Activated T-helper 17 cell treated with anti-CD3 and anti-CD28 coated beads, Interleukin-2, amount 50 U/mL, for 72 hours (primary cell): ENCODE measurements around the gene SLC4A8. TPM values are rescaled to one million over a fixed set of nuclear protein-coding genes. Genes with fewer than 3 reads are reported as not detected.
"Not testable (repeated sequence)": the region's sequence is repeated elsewhere in the genome, so short reads cannot be mapped to it uniquely, and the experiment has no call there.

Source experiments
- ATAC-seq: fragments of 150-1000 bp; cut with Tn5 transposase; replicated peaks from 2 replicates; pipeline ENCODE4 v1.10.0; 2021; ENCODE audit warnings: mild to moderate bottlenecking, moderate library complexity
- H3K27ac Mint-ChIP-seq: one replicate; pipeline ENCODE4 v1.8.0; 2022; ENCODE audit warnings: mixed read lengths
- H3K27me3 Mint-ChIP-seq: one replicate; pipeline ENCODE4 v1.8.0; 2022; ENCODE audit warnings: mixed read lengths
- H3K36me3 Mint-ChIP-seq: one replicate; pipeline ENCODE4 v1.8.0; 2022; ENCODE audit warnings: low read depth, mild to moderate bottlenecking, mixed read lengths
- H3K4me1 Mint-ChIP-seq: one replicate; pipeline ENCODE4 v1.8.0; 2022; ENCODE audit warnings: mixed read lengths
- H3K4me3 Mint-ChIP-seq: one replicate; pipeline ENCODE4 v1.8.0; 2022; ENCODE audit warnings: mild to moderate bottlenecking, mixed read lengths
- H3K9me3 Mint-ChIP-seq: one replicate; pipeline ENCODE4 v1.8.0; 2022; ENCODE audit warnings: mixed read lengths
- total RNA-seq, 2 donors: library from RNA; stranded (reverse); gene quantifications; one replicate each; pipeline ENCODE4 v1.2.3, GENCODE V29; 2022

SLC4A8 gene
- total RNA-seq, 2 donors from 2014 or later = 2.2 to 8.0 TPM

DNA sequence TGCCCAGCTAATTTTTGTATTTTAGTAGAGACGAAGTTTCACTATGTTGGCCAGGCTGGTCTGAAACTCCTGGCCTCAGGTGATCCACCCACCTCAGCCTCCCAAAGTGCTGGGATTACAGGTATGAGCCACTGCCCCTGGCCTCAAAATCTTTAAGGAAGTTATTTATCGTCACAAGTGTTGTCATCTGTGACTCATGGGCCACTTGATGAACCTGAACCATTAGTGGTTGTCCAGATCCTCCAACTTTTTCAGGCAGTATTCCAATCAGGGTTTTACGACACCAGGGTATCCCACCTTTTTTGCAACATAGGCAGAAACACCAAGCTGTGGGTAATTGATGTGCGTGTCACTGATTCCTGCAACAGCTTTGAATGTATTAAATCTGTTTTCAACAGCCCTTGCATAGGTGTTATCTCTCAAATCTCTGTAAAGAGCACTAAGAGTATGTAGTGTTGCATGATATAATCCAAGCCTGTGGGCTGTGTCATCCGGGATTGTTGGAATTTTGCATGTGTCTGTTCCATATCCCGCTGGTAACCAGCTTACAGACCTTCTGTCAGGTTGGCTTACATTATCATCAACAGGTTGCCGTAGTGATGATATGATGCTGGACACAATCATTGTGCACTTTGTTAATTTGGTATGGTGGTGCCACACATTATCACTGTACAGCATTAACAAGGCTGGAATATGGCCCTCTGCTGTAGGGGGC, 87.1 kb downstream of the SLC4A8 start:
- Mint-ChIP-seq H3K27ac (no peak overlapping the region), H3K27me3 (no peaks in the 10 kb centered on the region), H3K9me3 (no peaks in the 10 kb centered on the region), H3K36me3 (no peaks in the 10 kb centered on the region), H3K4me1 (no peaks in the 10 kb centered on the region), H3K4me3 (no peak overlapping the region)
- ATAC-seq = no peak

- no peaks in the 10 kb centered on the region for H3K36me3 Mint-ChIP-seq
- no peaks in the 10 kb centered on the region for H3K4me1 Mint-ChIP-seq
- no peaks in the 10 kb centered on the region for H3K9me3 Mint-ChIP-seq
- no peak for ATAC-seq
- no peak overlapping the region for H3K27ac Mint-ChIP-seq
- no peaks in the 10 kb centered on the region for H3K27me3 Mint-ChIP-seq
- no peak overlapping the region for H3K4me3 Mint-ChIP-seq
Measured at GRCh38 chr12:51512438-51512837, 87.8 kb downstream of the SLC4A8 start.

- not testable (repeated sequence) for H3K27me3 Mint-ChIP-seq, H3K36me3 Mint-ChIP-seq, H3K4me3 Mint-ChIP-seq, H3K9me3 Mint-ChIP-seq, H3K4me1 Mint-ChIP-seq, H3K27ac Mint-ChIP-seq, ATAC-seq
Measured at GRCh38 chr12:51515037-51515436, 90.4 kb downstream of the SLC4A8 start.

DNA sequence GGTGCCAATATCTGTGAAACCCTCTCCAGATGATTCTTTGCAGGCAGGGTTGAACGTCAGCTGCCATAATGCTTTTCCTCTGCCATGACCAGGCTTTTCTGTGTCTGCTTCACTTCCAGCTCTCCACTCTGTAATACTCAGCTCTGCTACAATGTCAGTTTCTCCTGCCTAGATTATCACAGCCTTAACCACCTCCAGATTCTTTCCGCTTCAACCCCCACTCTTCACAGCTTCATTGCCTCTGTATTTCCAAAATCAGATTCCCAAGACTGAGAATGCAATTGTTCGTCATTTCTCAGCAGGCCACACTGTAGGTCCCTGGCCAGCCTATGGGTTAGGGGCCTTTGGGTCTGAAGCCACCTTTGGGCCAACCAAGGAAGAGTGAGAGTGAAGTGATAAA, 92.7 kb downstream of the SLC4A8 start:
- no peaks in the 10 kb centered on the region for H3K4me1 Mint-ChIP-seq
- no peaks in the 10 kb centered on the region for H3K9me3 Mint-ChIP-seq
- no peaks in the 10 kb centered on the region for H3K27me3 Mint-ChIP-seq
- H3K4me3 Mint-ChIP-seq = no peak overlapping the region
- no peak overlapping the region for H3K27ac Mint-ChIP-seq
- no peak for ATAC-seq
- H3K36me3 Mint-ChIP-seq = no peaks in the 10 kb centered on the region

DNA sequence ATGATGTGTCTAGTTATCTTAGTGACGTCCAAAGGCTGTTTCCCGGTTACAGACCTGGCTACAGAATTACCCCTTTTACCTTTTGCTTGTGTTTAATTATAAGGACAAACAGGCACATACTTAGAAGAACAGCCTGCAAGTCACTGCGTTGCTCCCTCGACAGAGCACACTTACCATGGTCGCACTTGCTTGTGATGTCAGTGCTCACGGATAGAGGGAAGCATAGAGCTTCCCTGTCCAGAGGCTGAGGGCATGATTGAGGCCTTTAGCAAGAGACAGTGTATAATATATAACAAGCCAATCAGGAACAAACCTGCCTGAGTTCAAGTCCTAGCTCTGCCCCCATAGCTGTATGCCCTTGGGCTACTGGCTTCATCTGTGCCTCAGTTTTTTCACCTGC, 93.2 kb downstream of the SLC4A8 start:
- Mint-ChIP-seq H3K4me3 (no peak overlapping the region), H3K36me3 (no peaks in the 10 kb centered on the region), H3K27me3 (no peaks in the 10 kb centered on the region), H3K27ac (no peak overlapping the region), H3K9me3 (no peaks in the 10 kb centered on the region), H3K4me1 (no peaks in the 10 kb centered on the region)
- ATAC-seq = no peak

DNA sequence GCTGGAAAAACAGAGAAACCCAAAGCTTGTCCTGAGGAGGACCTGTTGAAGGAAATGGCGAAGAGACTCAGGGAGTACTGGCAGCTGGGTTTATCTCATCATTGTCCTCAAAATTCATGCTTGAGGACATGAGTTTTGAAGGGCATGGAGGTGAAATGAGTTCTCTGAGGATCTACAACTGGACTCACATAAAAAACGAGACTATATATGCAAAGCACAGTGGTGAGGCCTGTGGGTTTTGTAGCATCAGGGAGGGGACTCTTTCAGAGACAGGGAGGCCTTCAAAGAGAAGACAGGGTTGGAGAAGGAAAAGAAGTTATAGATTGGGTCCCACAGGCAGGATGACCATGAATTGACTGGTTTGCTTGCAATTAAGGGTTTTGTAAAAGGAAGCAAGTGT, 95.1 kb downstream of the SLC4A8 start:
- no peak for ATAC-seq
- Mint-ChIP-seq H3K36me3 (no peaks in the 10 kb centered on the region), H3K9me3 (no peaks in the 10 kb centered on the region), H3K4me1 (no peaks in the 10 kb centered on the region), H3K4me3 (no peak overlapping the region), H3K27ac (no peak overlapping the region), H3K27me3 (no peaks in the 10 kb centered on the region)

- no peaks in the 10 kb centered on the region for H3K36me3 Mint-ChIP-seq
- no peaks in the 10 kb centered on the region for H3K9me3 Mint-ChIP-seq
- no peaks in the 10 kb centered on the region for H3K27me3 Mint-ChIP-seq
- no peak overlapping the region for H3K27ac Mint-ChIP-seq
- no peak for ATAC-seq
- no peaks in the 10 kb centered on the region for H3K4me1 Mint-ChIP-seq
- H3K4me3 Mint-ChIP-seq = no peak overlapping the region
Measured at GRCh38 chr12:51520576-51521325, 96.1 kb downstream of the SLC4A8 start.

DNA sequence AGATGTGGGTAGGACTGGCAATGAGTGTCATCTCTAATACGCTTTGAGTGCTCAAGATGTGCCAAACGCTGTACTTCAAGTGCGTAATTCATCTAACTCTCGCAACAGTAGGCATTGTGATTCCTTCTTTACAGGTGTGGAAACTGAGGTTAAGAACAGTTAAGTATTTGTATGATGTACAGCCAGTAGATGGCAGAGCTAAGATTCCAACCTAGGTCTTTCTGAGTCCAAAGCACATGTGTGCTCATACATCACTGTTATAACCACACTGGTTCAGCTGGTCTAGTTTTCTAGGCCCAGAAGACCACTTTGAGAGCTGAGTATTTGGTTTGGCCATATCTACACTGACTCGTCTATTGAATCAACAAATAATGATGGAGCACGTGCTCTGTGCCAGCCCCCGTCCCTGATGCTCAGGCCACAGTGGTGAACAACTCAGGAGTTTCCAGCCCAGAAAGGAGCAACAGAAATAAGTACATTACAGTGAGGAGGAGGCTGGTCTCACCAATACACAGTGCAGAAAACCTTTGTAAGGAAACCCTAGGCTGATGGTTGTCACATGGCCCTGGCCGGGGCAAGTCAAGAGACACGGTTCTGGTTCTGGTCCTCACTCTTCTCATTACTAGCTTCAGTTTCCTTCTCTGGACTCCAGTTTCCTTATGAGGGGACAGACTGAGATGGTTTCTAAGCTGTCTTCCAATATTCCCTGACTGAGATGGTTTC, 97.1 kb downstream of the SLC4A8 start:
- no peaks in the 10 kb centered on the region for H3K9me3 Mint-ChIP-seq
- H3K27me3 Mint-ChIP-seq = no peaks in the 10 kb centered on the region
- H3K27ac Mint-ChIP-seq = no peak overlapping the region
- no peak for ATAC-seq
- H3K36me3 Mint-ChIP-seq = no peaks in the 10 kb centered on the region
- no peak overlapping the region for H3K4me3 Mint-ChIP-seq
- no peaks in the 10 kb centered on the region for H3K4me1 Mint-ChIP-seq

- Mint-ChIP-seq H3K4me3 (no peak overlapping the region), H3K36me3 (no peaks in the 10 kb centered on the region), H3K27me3 (no peaks in the 10 kb centered on the region), H3K9me3 (no peaks in the 10 kb centered on the region), H3K4me1 (no peaks in the 10 kb centered on the region), H3K27ac (no peak overlapping the region)
- ATAC-seq = no peak
Measured at GRCh38 chr12:51522696-51523095, 98.1 kb downstream of the SLC4A8 start.

DNA sequence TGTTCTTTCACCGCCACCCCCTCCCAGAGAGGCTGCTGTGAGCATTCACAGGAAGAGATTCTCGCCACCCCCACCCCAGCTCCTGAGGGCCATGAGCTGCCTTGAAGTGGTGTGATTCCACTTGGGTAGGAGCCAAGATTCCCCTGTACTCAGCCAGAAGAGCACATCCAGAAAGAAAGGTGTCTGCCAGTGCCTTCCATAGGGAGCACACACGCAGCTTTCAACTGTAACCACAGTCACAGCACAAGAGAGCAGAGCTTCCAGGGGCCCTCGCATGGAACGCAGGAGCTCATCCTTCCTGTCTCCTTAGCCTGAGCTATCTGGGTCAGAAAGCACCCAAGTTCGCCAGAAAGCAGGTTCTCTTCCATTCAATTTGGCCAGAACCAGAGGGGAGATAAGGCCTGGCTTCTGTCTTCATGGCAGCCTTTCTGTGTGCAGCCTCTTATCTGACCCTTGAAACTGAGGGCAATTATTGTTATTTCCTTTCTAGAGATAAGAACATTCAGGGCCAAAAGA, 99.8 kb downstream of the SLC4A8 start:
- ATAC-seq = no peak
- Mint-ChIP-seq H3K36me3 (no peaks in the 10 kb centered on the region), H3K9me3 (no peaks in the 10 kb centered on the region), H3K4me1 (no peaks in the 10 kb centered on the region), H3K27ac (no peak overlapping the region), H3K4me3 (no peak overlapping the region), H3K27me3 (no peaks in the 10 kb centered on the region)

DNA sequence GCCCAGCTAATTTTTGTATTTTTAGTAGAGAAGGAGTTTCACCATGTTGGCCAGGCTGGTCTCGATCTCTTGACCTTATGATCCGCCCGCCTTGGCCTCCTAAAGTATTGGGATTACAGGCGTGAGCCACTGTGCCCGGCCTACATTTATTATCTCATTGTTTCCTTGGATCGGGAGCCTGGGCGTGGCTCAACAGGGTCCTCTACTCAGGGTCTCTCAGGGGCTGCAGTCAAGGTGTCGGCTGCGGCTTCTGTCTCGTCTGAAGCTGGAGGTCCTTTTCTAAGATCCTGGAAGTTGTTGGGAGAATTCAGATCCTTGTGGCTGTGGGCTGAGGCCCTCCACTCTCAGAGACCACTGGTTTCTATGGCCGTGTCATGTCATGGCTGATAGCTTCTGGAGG, 100.9 kb downstream of the SLC4A8 start:
- no peak for ATAC-seq
- H3K4me1 Mint-ChIP-seq = no peaks in the 10 kb centered on the region
- no peaks in the 10 kb centered on the region for H3K9me3 Mint-ChIP-seq
- H3K36me3 Mint-ChIP-seq = no peaks in the 10 kb centered on the region
- no peak overlapping the region for H3K4me3 Mint-ChIP-seq
- H3K27me3 Mint-ChIP-seq = no peaks in the 10 kb centered on the region
- no peak overlapping the region for H3K27ac Mint-ChIP-seq

- H3K9me3 Mint-ChIP-seq = no peaks in the 10 kb centered on the region
- no peak overlapping the region for H3K4me3 Mint-ChIP-seq
- H3K27ac Mint-ChIP-seq = no peak overlapping the region
- no peaks in the 10 kb centered on the region for H3K36me3 Mint-ChIP-seq
- H3K27me3 Mint-ChIP-seq = peaks cover 4% of the 10 kb centered on the region
- H3K4me1 Mint-ChIP-seq = no peaks in the 10 kb centered on the region
- no peak for ATAC-seq
Measured at GRCh38 chr12:51527966-51528365, 103.3 kb downstream of the SLC4A8 start.

DNA sequence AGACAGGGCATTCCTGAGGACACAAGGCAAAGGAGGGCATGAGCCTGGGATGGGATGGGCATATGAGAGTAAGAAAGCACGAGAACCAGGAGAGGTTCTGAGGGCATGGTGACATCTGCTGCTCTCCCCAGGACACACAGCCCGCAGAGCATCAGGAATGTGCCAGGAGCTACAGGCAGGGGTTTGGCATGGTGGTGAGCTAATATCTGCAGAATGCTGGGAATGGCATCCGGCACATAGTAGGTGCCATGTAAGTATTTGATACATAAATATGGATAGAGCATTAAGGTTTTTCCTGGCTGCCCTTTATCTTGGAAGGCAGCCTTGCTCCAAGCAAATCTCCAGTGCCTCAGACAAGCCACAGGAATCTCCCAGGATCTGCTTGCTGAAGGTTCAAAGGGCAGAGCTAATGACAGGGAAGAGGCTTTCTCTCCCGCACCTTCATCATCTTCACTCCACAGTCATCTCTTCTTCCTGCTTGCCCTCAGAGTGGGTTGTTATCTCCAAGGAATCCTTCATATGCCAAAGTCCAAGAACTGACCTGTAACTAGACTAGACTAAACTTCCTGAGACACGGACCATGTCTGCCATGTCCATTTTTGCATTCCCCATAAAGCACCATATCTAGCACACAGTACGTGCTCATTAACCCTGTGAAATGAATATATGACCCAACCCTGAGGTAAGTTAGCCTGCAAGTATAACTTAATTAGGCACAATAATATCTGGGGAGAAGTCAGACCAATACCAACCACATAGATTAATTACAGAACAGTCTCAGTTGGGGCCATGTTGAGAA, 104.4 kb downstream of the SLC4A8 start:
- ATAC-seq = no peak
- Mint-ChIP-seq H3K27me3 (peaks cover 4% of the 10 kb centered on the region), H3K4me3 (no peak overlapping the region), H3K36me3 (no peaks in the 10 kb centered on the region), H3K9me3 (no peaks in the 10 kb centered on the region), H3K27ac (no peak overlapping the region), H3K4me1 (no peaks in the 10 kb centered on the region)

GRCh38 chr12:51529651-51529970, 105.0 kb downstream of the SLC4A8 start:
- no peaks in the 10 kb centered on the region for H3K9me3 Mint-ChIP-seq
- no peaks in the 10 kb centered on the region for H3K36me3 Mint-ChIP-seq
- H3K4me3 Mint-ChIP-seq = no peak overlapping the region
- no peak overlapping the region for H3K27ac Mint-ChIP-seq
- H3K27me3 Mint-ChIP-seq = peaks cover 7% of the 10 kb centered on the region
- no peaks in the 10 kb centered on the region for H3K4me1 Mint-ChIP-seq
- ATAC-seq = no peak
